Urothelium cell line (cell line): Measurements from ENCODE around the gene C5orf46.
"Not testable (repeated sequence)": the region's sequence is repeated elsewhere in the genome, so short reads cannot be mapped to it uniquely, and the experiment has no call there.

Source experiments
- DNase-seq: peaks from one replicate; pipeline ENCODE4 v3.0.0; 2011; ENCODE audit warnings: low spot score, mixed read lengths
- FAIRE-seq: peaks from 2 replicates; lab custom pipeline; 2011; peaks lifted over from hg19 to GRCh38; lab: Jason Lieb, UNC

The C5orf46 gene

GRCh38 chr5:147898875-147899401 lies 7.4 kb downstream of the C5orf46 start:
- DNase-seq: no peak
- FAIRE-seq: peak; percentile 48

- DNase-seq (no peak), FAIRE-seq (no peak)
These were observed 10.5 kb downstream of the C5orf46 start for GRCh38 chr5:147895864-147896263.

GRCh38 chr5:147893820-147894219 lies 12.5 kb downstream of the C5orf46 start:
- FAIRE-seq (no peak), DNase-seq (no peak)

GRCh38 chr5:147892696-147893296 lies 13.5 kb downstream of the C5orf46 start:
- DNase-seq: no peak

GRCh38 chr5:147887930-147888329 lies 18.4 kb downstream of the C5orf46 start:
- DNase-seq: no peak
- FAIRE-seq: no peak

More at GRCh38 chr5:147892696-147893296, 13.5 kb downstream of the C5orf46 start:
- FAIRE-seq: no peak

- no peak for FAIRE-seq
These were observed 19.2 kb downstream of the C5orf46 start for GRCh38 chr5:147887026-147887627.

GRCh38 chr5:147882586-147883313 lies 23.6 kb downstream of the C5orf46 start:
- FAIRE-seq: no peak

More at GRCh38 chr5:147887026-147887627, 19.2 kb downstream of the C5orf46 start:
- peak; percentile 18 for DNase-seq

GRCh38 chr5:147880487-147880886 lies 25.9 kb downstream of the C5orf46 start:
- DNase-seq: no peak
- no peak for FAIRE-seq

More at GRCh38 chr5:147882586-147883313, 23.6 kb downstream of the C5orf46 start:
- no peak for DNase-seq

- no peak for FAIRE-seq
- no peak for DNase-seq
These were observed 26.6 kb downstream of the C5orf46 start for GRCh38 chr5:147879784-147880183.

GRCh38 chr5:147878066-147878759 lies 28.1 kb downstream of the C5orf46 start, which contains the start of gene SCGB3A2:
TSS of gene SCGB3A2 (plus strand) at chr5:147878711. CDS start at chr5:147878804, 93 bp downstream.
- no peak for FAIRE-seq

GRCh38 chr5:147876626-147877025 lies 29.7 kb downstream of the C5orf46 start:
- FAIRE-seq (no peak), DNase-seq (no peak)

More at GRCh38 chr5:147878066-147878759, 28.1 kb downstream of the C5orf46 start, which contains the start of gene SCGB3A2:
- no peak for DNase-seq

- FAIRE-seq (no peak), DNase-seq (no peak)
These were observed 30.2 kb downstream of the C5orf46 start for GRCh38 chr5:147876141-147876540.

- no peak for DNase-seq
- no peak for FAIRE-seq
These were observed 31.4 kb downstream of the C5orf46 start for GRCh38 chr5:147874910-147875367.

- not testable (repeated sequence) for FAIRE-seq
- DNase-seq: peak; percentile 22
These were observed 32.0 kb downstream of the C5orf46 start for GRCh38 chr5:147874118-147874875.

- FAIRE-seq, DNase-seq: not testable (repeated sequence)
These were observed 33.4 kb downstream of the C5orf46 start for GRCh38 chr5:147872744-147873435.

GRCh38 chr5:147871980-147872549 lies 34.3 kb downstream of the C5orf46 start:
- not testable (repeated sequence) for DNase-seq, FAIRE-seq

- not testable (repeated sequence) for DNase-seq, FAIRE-seq
These were observed 36.4 kb downstream of the C5orf46 start for GRCh38 chr5:147869892-147870291.

GRCh38 chr5:147869112-147869511 lies 37.2 kb downstream of the C5orf46 start:
- DNase-seq: no peak
- no peak for FAIRE-seq
